Measurements from ENCODE around the gene DNLZ. TPM values are rescaled to one million over a fixed set of nuclear protein-coding genes. Genes with fewer than 3 reads are reported as not detected.
"Not testable (repeated sequence)": the region's sequence is repeated elsewhere in the genome, so short reads cannot be mapped to it uniquely, and the experiment has no call there.

The DNLZ gene
- total and polyA plus RNA-seq, 9 of the 15 experiments (the other 6 are each of a cell fraction or from before 2014, with no cell fraction given): 0.17 to 44.6 (median 3.4) TPM

- CTCF ChIA-PET (ENCODE audit: low intra/inter-chr PET ratio): no interaction called here
- POLR2A ChIA-PET: interaction anchor here (1.4 kb wide), 1 partner anchor 19 kb away, joined by 3 read pairs; no protein-coding TSS in a partner anchor
- intact Hi-C loops (cut with micrococcal nuclease): no loop called here
Measured at GRCh38 chr9:136321561-136321960, 42.0 kb downstream of the DNLZ start.

GRCh38 chr9:136320972-136321371 lies 42.6 kb downstream of the DNLZ start:
- H3K4me3 ChIP-seq; H3K4me2 ChIP-seq (ENCODE audit: insufficient read depth, low read length); FAIRE-seq; ATAC-seq; DNase-seq (ENCODE audit: extremely low read depth in 1 of 4, low spot score in 3 of 4); CTCF ChIA-PET (ENCODE audit: low intra/inter-chr PET ratio); H3K9me3 ChIP-seq (replicated peaks; ENCODE audit: control insufficient read depth, insufficient read depth, low read depth, low read length); H3K27ac ChIP-seq (ENCODE audit: extremely low read depth, low read depth, low read length); H3K36me3 ChIP-seq (ENCODE audit: control insufficient read depth, insufficient read depth, low read length); BruUV-seq (replicated peaks); H4K20me1 ChIP-seq (replicated peaks; ENCODE audit: control insufficient read depth, insufficient read depth, low read length); H3K79me2 ChIP-seq (ENCODE audit: control insufficient read depth, insufficient read depth, low read length); H3K9ac ChIP-seq (ENCODE audit: insufficient read depth in 1 of 2, low read depth in 2 of 2, low read length in 2 of 2); intact Hi-C loops (cut with micrococcal nuclease); H3K9me1 ChIP-seq (ENCODE audit: control insufficient read depth, insufficient read depth, low read length); H2AFZ ChIP-seq (ENCODE audit: low read depth, low read length); in situ Hi-C loops (cut with MboI): not testable (repeated sequence)
- Histone ChIP-seq H3K27me3 (ENCODE audit: control insufficient read depth in 2 of 2, insufficient read depth in 2 of 2, low read length in 2 of 2) (peaks cover 19 to 55% of the 10 kb centered on the region in 2 experiments; a peak in 4 of 5 replicates), H3K4me1 (replicated peaks in 1 of 2; ENCODE audit: control insufficient read depth in 2 of 2, insufficient read depth in 2 of 2, low read length in 2 of 2) (peaks cover 0 to 54% of the 10 kb centered on the region in 2 experiments; a peak in 3 of 5 replicates)
- POLR2A ChIA-PET: interaction anchor here (0.9 kb wide), 1 partner anchor 106 kb away, joined by 3 read pairs; no protein-coding TSS in a partner anchor
- TF ChIP-seq BCOR (IDR thresholded peaks at IDR 0.05): peak; percentile 48; the same call in 1 of the 2 replicates

More at GRCh38 chr9:136321561-136321960, 42.0 kb downstream of the DNLZ start:
- FAIRE-seq (no peak), DNase-seq (ENCODE audit: extremely low read depth in 1 of 4, low spot score in 3 of 4) (no peak), ATAC-seq (no peak)
- Histone ChIP-seq H3K9me1 (ENCODE audit: control insufficient read depth, insufficient read depth, low read length) (no peaks in the 10 kb centered on the region), H3K9me3 (replicated peaks; ENCODE audit: control insufficient read depth, insufficient read depth, low read depth, low read length) (no peaks in the 10 kb centered on the region; the same call in 1 of the 2 replicates), H3K27ac (ENCODE audit: extremely low read depth, low read depth, low read length) (no peak overlapping the region), H3K79me2 (ENCODE audit: control insufficient read depth, insufficient read depth, low read length) (no peaks in the 10 kb centered on the region), H3K4me3 (no peak overlapping the region), H3K4me2 (ENCODE audit: insufficient read depth, low read length) (no peak overlapping the region), H2AFZ (ENCODE audit: low read depth, low read length) (no peak overlapping the region), H3K36me3 (ENCODE audit: control insufficient read depth, insufficient read depth, low read length) (no peaks in the 10 kb centered on the region), H3K4me1 (replicated peaks in 1 of 2; ENCODE audit: control insufficient read depth in 2 of 2, insufficient read depth in 2 of 2, low read length in 2 of 2) (peaks cover 0 to 60% of the 10 kb centered on the region in 2 experiments; a peak in 3 of 5 replicates), H3K9ac (ENCODE audit: insufficient read depth in 1 of 2, low read depth in 2 of 2, low read length in 2 of 2) (no peak overlapping the region; a peak in 1 of 4 replicates), H3K27me3 (ENCODE audit: control insufficient read depth in 2 of 2, insufficient read depth in 2 of 2, low read length in 2 of 2) (peaks cover 19 to 49% of the 10 kb centered on the region in 2 experiments; a peak in 4 of 5 replicates), H4K20me1 (replicated peaks; ENCODE audit: control insufficient read depth, insufficient read depth, low read length) (no peaks in the 10 kb centered on the region; the same call in none of the 2 replicates)
- no TSS peak for BruUV-seq (replicated peaks)
- TF ChIP-seq SREBF2 (CRISPR knock-in tag; IDR thresholded peaks at IDR 0.05) (no peak), FOXK1 (CRISPR knock-in tag; IDR thresholded peaks at IDR 0.05; ENCODE audit: borderline replicate concordance) (peak; percentile 30; the same call in 1 of the 2 replicates)
- 34% methylated on average over 19 of the region's 19 CpGs for whole genome bisulfite sequencing (ENCODE audit: insufficient coverage, low coverage, missing lambda C conversion rate)
- in situ Hi-C loops (cut with MboI): no loop called here

Measured in K562 (cell line).